Left lung (tissue), 10 donors: ENCODE data around the gene RFPL1. TPM values are rescaled to one million over a fixed set of nuclear protein-coding genes. Genes with fewer than 3 reads are reported as not detected.

Experiments
- ATAC-seq: fragments of 200-7000 bp; cut with Tn5 transposase; one replicate; pipeline ENCODE4 v1.9.1; 2020; ENCODE audit warnings: moderate library complexity
- DNase-seq, 4 donors: peaks; one replicate each; pipeline ENCODE4 v3.0.0-alpha.2; 2013 to 2020
- H3K27ac ChIP-seq, 2 donors: fragments of 200-600 bp; sonication (generic) in 1 of 2; one replicate each; pipeline versions ENCODE4 v1.5.0 to v1.8.0; 2020 to 2021
- H3K27me3 ChIP-seq, 2 donors: fragments of 200-600 bp; sonication (generic) in 1 of 2; one replicate each; pipeline versions ENCODE4 v1.5.0 to v1.8.0; 2020 to 2021
- H3K36me3 ChIP-seq, 2 donors: fragments of 200-600 bp; sonication (generic) in 1 of 2; one replicate each; pipeline versions ENCODE4 v1.5.0 to v1.8.0; 2020 to 2021
- H3K4me1 ChIP-seq, 2 donors: fragments of 200-600 bp; one replicate each; pipeline ENCODE4 v1.8.0; 2021
- H3K4me3 ChIP-seq, 2 donors: fragments of 200-600 bp; sonication (generic) in 1 of 2; one replicate each; pipeline versions ENCODE4 v1.5.0 to v1.8.0; 2020 to 2021; ENCODE audit warnings: mild to moderate bottlenecking in 1 of 2
- H3K9me3 ChIP-seq, 2 donors: fragments of 200-600 bp; sonication (generic) in 1 of 2; one replicate each; pipeline versions ENCODE4 v1.5.0 to v1.8.0; 2020 to 2021
- CTCF ChIP-seq, 2 donors: fragments of 200-600 bp; sonication (generic) in 1 of 2; IDR thresholded peaks; one replicate each; pipeline versions ENCODE4 v1.5.0 to v1.8.0; 2021; ENCODE audit warnings: antibody characterized with exemption in 2 of 2
- intact Hi-C, 2 donors: fragments of 100-400 bp; cut with DNase I; formaldehyde crosslinking; loops; one replicate each; pipeline versions ENCODE4 v1.11.2 to v1.14.2; 2022
- polyA plus RNA-seq, 6 donors: library from polyadenylated mRNA; unstranded; fragments of 120-200 nt; gene quantifications; one replicate each; pipeline ENCODE4 v1.2.1, GENCODE V29; 2013; ENCODE audit not compliant: insufficient read length in 6 of 6
- total RNA-seq, 2 donors: library from RNA; stranded (reverse); fragmentation: NEBNext Ultra II Directional; extraction: Animal tissue kit (Norgen Biotek cat#: 25700); gene quantifications; one replicate each; pipeline ENCODE4 v1.2.1, GENCODE V29; 2021
- donor health status: DM: no; HTN: yes; CAD: no.
- donor health status: DM: no; HTN: no; CAD: no.

Gene RFPL1
- total and polyA plus RNA-seq, 8 donors: 0.20 to 0.99 (median 0.47) TPM; not detected in 3

GRCh38 chr22:29478326-29479276 lies 40.2 kb downstream of the RFPL1 start:
- TF ChIP-seq CTCF (IDR thresholded peaks at IDR 0.05): no peak
- ATAC-seq: peak; percentile 60
- no peaks in the 10 kb centered on the region for H3K9me3 ChIP-seq
- no peak overlapping the region for H3K4me3 ChIP-seq
- H3K4me1 ChIP-seq: peaks cover 0 to 19% of the 10 kb centered on the region in 2 donors
- DNase-seq: peak in 1 of 4 donors; percentile 36
- no peak overlapping the region for H3K27ac ChIP-seq
- no peaks in the 10 kb centered on the region for H3K36me3 ChIP-seq
- peaks cover 41 to 71% of the 10 kb centered on the region in 2 donors for H3K27me3 ChIP-seq
- intact Hi-C loops: no loop called here

GRCh38 chr22:29479417-29480261 lies 41.3 kb downstream of the RFPL1 start, which contains the start of gene NEFH:
Gene NEFH, plus strand, starts transcription at chr22:29480218. Its CDS starts 45 bp downstream, at chr22:29480263.
- peaks cover 0 to 19% of the 10 kb centered on the region in 2 donors for H3K4me1 ChIP-seq
- DNase-seq: no peak
- H3K4me3 ChIP-seq: peak within 1 kb of the TSS in 1 of 2 donors; percentile 23
- peaks cover 41 to 71% of the 10 kb centered on the region in 2 donors for H3K27me3 ChIP-seq
- no peak for ATAC-seq
- no peak for TF ChIP-seq CTCF (IDR thresholded peaks at IDR 0.05)
- no peaks in the 10 kb centered on the region for H3K36me3 ChIP-seq
- intact Hi-C loops: no loop called here
- H3K9me3 ChIP-seq: no peaks in the 10 kb centered on the region
- H3K27ac ChIP-seq: no peak within 1 kb of the TSS

GRCh38 chr22:29480262-29480511 lies 41.8 kb downstream of the RFPL1 start:
- DNase-seq: no peak
- no peaks in the 10 kb centered on the region for H3K36me3 ChIP-seq
- peaks cover 0 to 19% of the 10 kb centered on the region in 2 donors for H3K4me1 ChIP-seq
- no peaks in the 10 kb centered on the region for H3K9me3 ChIP-seq
- no peak for ATAC-seq
- intact Hi-C loops: no loop called here
- H3K27ac ChIP-seq: no peak overlapping the region
- H3K27me3 ChIP-seq: peaks cover 41 to 71% of the 10 kb centered on the region in 2 donors
- peak overlapping the region in 1 of 2 donors; percentile 23 for H3K4me3 ChIP-seq
- no peak for TF ChIP-seq CTCF (IDR thresholded peaks at IDR 0.05)

- H3K27me3 ChIP-seq: peaks cover 41 to 68% of the 10 kb centered on the region in 2 donors
- H3K36me3 ChIP-seq: no peaks in the 10 kb centered on the region
- intact Hi-C loops: no loop called here
- H3K4me3 ChIP-seq: peak overlapping the region in 1 of 2 donors; percentile 23
- DNase-seq (peak in 1 of 4 donors; percentile 81), ATAC-seq (peak; percentile 59)
- no peaks in the 10 kb centered on the region for H3K9me3 ChIP-seq
- no peak for TF ChIP-seq CTCF (IDR thresholded peaks at IDR 0.05)
- H3K27ac ChIP-seq: no peak overlapping the region
- H3K4me1 ChIP-seq: peaks cover 0 to 19% of the 10 kb centered on the region in 2 donors
These were observed 42.3 kb downstream of the RFPL1 start for GRCh38 chr22:29480512-29481264.
